8988T (cell line): ENCODE data around the gene MLH3.
"Not testable (repeated sequence)": the region's sequence is repeated elsewhere in the genome, so short reads cannot be mapped to it uniquely, and the experiment has no call there.

Experiments used
- DNase-seq: peaks from one replicate; pipeline ENCODE4 v3.0.0; 2011

Gene MLH3

DNA sequence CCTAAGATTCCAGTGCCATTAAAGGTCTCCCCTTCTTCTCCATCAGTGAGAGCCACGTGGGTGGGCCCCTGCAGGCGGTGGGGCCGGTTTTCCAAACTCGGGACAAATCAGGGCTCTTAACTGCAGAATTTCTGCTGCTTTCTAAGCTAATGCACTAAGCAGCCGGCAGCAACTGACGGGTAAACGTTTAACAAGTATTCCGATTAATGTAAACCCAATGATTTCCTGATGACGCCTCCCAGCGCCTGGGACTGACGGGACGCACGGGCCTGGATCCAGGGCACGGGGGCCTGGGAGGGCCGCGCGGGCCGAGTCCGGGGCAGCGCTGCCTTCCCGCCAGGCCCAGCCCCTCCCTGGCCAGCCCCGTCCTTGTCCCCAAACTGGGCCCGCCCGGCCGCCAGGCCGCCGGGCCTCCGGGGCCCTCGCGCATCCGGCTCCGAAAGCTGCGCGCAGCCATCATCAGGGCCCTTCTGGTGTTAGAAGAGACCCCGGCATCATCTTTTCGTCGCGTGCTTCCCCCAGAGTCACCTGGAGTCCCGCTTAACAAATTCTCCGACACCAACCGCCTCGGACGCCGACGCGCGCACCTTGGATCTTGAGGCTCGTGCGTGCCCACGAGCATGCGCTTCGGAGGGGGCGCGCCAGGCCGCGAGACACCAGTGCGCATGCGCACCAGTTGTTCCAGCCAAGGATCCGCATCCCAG lies at the start of gene MLH3:
Gene MLH3 (minus strand): TSS at position 616 of the 704 bp plus-strand sequence. CDS start 1,812 bp downstream, outside the sequence.
- peak; percentile 73 for DNase-seq

GRCh38 chr14:75098682-75099081 lies 47.4 kb upstream of the MLH3 start:
- DNase-seq: no peak

GRCh38 chr14:75098212-75098611 lies 46.9 kb upstream of the MLH3 start:
- DNase-seq: no peak

DNA sequence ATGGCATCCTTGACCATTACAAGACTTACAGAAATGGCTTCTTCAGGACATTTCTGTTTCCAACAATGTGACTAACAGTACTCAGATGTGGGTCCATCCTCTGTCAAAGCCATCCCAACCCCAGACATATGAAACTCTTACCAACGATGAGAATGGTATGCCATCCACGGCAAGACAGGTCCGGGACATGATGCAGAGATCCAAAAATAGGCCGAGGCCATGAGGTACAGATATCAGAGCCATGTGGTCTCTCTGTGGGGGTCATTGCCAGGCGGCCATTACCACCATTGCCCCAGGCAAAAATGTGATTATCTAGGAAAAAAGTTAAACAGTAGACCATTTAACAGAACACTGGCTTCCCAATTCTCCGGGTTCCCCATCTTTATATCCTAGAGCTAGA lies 45.7 kb upstream of the MLH3 start:
- no peak for DNase-seq

DNA sequence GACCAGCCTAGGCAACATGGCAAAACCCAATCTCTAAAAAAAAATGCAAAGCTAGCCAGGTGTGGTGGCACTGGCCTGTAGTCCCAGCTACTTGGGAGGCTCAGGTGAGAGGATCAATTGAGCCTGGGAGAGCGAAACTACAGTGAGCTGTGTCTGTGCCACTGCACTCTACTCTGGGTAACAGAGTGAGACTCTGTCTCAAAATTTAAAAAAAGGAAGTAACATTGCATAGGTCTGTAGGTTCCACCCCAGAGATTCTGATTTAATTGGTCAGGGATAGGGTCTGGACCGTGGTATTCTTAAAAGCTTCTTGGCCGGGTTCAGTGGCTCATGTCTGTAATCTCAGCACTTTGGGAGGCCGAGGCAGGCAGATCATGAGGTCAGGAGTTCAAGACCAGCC lies 44.4 kb upstream of the MLH3 start:
- DNase-seq: no peak

GRCh38 chr14:75094896-75095295 lies 43.6 kb upstream of the MLH3 start:
- no peak for DNase-seq

GRCh38 chr14:75092698-75093097 lies 41.4 kb upstream of the MLH3 start:
- DNase-seq: no peak

- no peak for DNase-seq
Observed at GRCh38 chr14:75091251-75091650, 40.0 kb upstream of the MLH3 start.

DNA sequence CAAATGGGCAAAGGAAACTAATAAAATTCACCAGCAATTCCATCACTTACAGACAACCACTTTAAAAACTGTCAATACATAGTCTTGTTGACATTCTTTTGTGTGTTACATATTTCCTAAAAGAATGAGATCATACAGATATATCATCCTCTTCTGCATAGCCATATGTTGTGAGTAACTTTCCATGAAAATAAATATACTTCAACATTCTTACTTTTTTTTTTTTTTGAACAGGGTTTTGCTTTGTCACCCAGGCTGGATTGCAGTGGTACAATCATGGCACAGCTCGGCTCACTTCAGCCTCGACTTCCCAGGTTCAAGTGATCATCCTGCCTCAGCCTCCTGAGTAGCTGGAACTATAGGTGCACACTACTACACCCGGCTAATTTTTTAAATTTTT lies 39.1 kb upstream of the MLH3 start:
- no peak for DNase-seq

- DNase-seq: no peak
Observed at GRCh38 chr14:75088566-75089373, 37.5 kb upstream of the MLH3 start.

DNA sequence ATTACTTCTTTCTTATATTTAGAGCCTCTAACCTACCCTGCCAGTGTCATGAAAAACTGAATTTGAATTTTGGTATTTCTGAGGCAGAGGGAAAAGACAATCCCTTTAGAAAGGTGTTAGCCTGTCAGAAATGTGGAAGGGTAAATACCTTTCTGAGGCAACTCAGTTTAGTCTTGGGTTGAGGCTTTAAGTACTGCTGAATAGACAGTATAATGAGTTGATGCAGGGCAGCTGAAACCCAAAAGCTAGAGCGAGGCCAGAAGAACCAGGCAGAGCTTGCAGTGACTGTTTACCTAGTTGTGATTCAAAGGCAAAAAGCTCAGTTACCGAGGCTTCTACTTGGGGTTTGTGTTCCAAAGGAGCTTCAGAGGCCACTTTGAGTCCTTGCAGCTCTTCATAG lies 36.9 kb upstream of the MLH3 start:
- DNase-seq: no peak

GRCh38 chr14:75084513-75084912 lies 33.2 kb upstream of the MLH3 start:
- DNase-seq: peak; percentile 32

GRCh38 chr14:75083271-75083670 lies 32.0 kb upstream of the MLH3 start:
- no peak for DNase-seq

DNA sequence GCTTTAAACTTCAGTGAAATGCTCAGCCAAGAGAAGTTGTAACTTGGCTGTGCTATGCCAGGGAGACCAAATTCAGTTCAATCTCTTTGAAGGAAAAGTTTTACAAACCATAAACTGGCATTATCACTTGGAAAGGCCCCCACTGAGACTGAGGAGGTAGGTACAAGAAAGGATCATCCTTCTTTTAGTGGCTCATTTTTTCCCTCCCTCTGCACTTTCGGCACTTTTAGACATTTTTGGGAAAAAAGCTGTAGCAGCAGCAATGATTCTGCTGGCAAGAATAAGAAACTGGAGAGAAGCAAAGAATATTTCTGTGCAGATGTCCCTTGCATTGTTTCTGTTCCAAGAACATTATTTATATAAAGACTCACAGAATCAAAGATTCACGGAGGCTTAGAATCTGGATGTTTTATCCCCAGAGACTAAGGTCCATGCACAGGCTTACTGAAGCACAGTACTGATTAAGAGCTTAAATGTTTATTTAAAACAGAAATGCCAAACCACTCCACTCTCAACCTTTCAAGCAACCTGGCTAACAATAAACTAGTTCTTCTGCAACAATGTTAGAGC lies 30.5 kb upstream of the MLH3 start:
- no peak for DNase-seq

- no peak for DNase-seq
Observed at GRCh38 chr14:75079521-75079920, 28.3 kb upstream of the MLH3 start.

DNA sequence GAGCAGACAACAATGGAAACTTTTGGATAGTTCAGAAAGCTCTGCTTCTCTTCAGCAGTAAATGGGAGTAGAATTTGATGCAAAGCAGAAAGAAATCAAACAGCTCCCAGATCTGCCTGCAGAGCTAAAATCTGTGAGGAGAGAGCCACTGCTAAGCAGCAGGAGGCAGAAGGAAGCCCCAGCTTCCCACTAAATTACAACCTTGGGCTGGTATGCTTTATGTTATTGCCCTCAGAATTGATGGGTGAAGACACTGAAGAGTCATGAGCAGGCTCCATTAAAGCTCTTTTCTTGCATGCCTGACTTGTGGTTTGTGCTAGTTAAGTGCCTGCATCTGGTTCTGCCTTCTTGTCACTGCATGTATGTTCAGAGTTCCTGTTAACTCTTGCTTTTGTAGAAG lies 26.5 kb upstream of the MLH3 start:
- DNase-seq: no peak

GRCh38 chr14:75070383-75070782 lies 19.1 kb upstream of the MLH3 start:
- no peak for DNase-seq

DNA sequence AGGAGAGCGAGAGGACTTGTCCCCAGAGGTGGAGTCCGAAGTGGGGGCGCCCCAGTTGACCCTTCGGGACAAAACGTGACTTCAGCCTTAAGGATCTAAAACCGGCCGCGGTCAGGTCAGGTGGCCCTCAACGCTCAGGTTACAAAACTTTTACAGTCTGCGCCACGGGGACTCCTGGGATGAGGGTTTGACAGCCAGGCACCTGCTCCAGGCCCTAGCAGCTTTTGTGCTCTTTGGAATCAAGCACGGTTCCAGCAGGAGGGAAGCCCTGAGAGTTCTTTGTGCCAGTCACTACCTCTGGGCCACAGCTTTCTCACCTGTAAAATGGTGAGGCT lies 18.5 kb upstream of the MLH3 start:
- no peak for DNase-seq

DNA sequence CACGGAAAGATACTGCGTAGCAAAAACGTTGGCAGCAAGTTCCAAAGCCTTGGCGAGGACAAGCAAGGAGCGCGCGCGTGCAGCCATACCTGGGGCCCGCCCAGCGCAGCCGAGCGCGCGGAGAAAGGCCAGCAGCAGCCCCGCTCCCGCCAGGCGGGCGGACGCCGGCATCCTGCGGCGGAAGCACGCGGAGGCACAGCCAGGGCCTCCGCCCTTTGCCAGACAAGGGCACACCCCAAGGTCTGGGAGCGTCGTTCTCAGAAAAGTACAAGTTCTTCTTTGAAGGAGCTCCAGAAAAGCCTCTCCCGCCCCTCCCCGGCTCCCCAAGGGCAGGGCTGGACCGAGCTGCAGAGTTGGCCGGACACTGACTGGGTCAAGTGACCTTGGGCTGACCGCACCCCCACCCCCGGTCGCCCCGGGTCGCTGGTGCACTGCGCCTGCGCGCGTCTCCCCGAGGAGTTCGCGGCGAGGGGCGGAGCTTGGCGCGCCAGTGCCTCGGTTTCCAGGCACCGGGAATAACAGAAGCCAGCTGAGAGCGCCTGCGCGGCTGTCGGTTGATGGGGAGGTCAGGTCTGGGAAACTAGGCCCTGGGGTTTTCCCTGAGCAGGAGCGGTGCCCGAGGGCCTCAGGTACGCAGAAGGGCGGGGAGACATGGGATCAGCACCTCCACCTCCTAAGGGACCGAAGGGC lies 18.0 kb upstream of the MLH3 start, which contains the start of gene ZC2HC1C:
Gene ZC2HC1C (plus strand): TSS at position 521 of the 690 bp plus-strand sequence. CDS start 933 bp downstream, outside the sequence.
- peak; percentile 68 for DNase-seq

DNA sequence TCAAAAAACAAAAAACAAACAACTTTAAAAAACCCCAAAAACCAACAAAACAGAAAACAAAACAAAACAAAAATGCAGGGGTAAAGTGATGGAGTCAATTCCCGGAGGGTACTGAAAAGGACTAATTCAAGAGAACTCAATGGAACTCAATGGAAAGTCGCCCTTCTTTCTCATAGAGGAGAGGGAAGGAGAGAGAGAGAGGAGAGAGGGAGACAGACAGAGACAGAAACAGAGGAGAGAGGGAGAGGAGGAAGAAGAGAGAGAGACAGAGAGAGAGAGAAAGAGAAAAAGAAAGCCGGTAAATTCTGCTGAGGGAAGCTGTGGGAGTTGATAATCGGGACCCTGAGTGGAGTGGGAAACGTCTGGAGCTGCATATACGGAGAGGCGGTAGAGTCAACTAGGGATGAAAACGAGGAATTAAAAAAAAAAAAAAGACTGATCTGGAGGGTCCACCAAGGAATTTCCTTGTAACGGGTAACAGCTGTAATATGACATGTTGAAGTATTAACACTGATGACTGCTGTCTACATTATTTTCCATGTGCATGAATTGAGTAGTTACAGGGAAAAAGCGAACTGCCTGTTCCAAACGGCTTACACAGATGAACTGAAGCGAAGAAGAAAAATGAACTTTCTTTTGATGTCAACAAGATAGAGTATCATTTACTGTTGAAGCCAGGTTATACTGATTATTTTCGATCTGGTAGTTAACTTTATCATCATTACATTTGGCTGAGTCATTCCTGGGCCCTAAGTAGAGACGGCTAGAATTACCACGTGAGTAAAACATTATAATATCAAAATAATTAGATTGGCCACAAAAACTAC lies 17.2 kb upstream of the MLH3 start:
- no peak for DNase-seq

- not testable (repeated sequence) for DNase-seq
Observed at GRCh38 chr14:75067765-75068164, 16.5 kb upstream of the MLH3 start.

- no peak for DNase-seq
Observed at GRCh38 chr14:75067212-75067611, 15.9 kb upstream of the MLH3 start.

DNA sequence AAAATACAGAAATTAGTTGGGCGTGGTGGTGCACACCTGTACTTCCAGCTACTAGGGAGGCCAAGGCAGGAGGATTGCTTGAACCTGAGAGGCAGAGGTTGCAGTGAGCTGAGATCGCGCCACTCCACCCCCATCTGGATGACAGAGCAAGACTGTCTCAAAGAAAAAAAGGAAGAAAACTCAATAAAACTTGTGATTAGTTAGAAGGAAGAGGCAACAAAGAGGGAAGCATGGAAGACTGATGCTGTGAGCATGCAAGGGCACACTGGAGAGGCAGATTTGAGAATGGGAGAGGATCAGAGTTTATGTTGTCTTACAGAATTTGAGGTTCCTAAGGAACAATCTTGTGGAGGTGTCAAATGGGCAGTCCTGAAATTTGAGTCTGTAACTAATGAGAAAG lies 15.4 kb upstream of the MLH3 start:
- DNase-seq: no peak
